ENCODE data around the gene PHF20. TPM values are rescaled to one million over a fixed set of nuclear protein-coding genes. Genes with fewer than 3 reads are reported as not detected.
A peak's percentile ranks its signal among the peaks of the same experiment; 100 is the strongest.
"Not testable (repeated sequence)": the region's sequence is repeated elsewhere in the genome, so short reads cannot be mapped to it uniquely, and the experiment has no call there.

PHF20 gene
- total RNA-seq, 1 experiment from 2014 or later, result 65.8 TPM

- TF ChIP-seq E2F5 (CRISPR knock-in tag; IDR thresholded peaks at IDR 0.05) (peak; percentile 92), ARID4B (CRISPR knock-in tag; IDR thresholded peaks at IDR 0.05; ENCODE audit: borderline replicate concordance) (peak; percentile 69; the same call in 1 of the 2 replicates), GABPB1 (CRISPR knock-in tag; IDR thresholded peaks at IDR 0.05) (peak; percentile 78), GTF2I (CRISPR knock-in tag; conservative IDR thresholded peaks at IDR 0.05) (no peak), FOXJ3 (CRISPR knock-in tag; IDR thresholded peaks at IDR 0.05; ENCODE audit: borderline replicate concordance) (no peak), ZNF396 (CRISPR knock-in tag; IDR thresholded peaks at IDR 0.05; ENCODE audit: borderline replicate concordance) (no peak), HMGA2 (CRISPR knock-in tag; IDR thresholded peaks at IDR 0.05) (no peak), PRRX2 (CRISPR knock-in tag; IDR thresholded peaks at IDR 0.05) (no peak), FOXP4 (CRISPR knock-in tag; IDR thresholded peaks at IDR 0.05) (no peak; the same call in 1 of the 2 replicates), AR (CRISPR knock-in tag; IDR thresholded peaks at IDR 0.05) (no peak), ELF4 (CRISPR knock-in tag; IDR thresholded peaks at IDR 0.05; ENCODE audit: low read depth) (0 out of 2 replicates have a peak, but pooled peaks have one; percentile 44), SMAD3 (CRISPR knock-in tag; IDR thresholded peaks at IDR 0.05; ENCODE audit: borderline replicate concordance) (peak; percentile 91; the same call in 1 of the 2 replicates), ETV6 (CRISPR knock-in tag; IDR thresholded peaks at IDR 0.05) (peak; percentile 65; the same call in 1 of the 2 replicates), CREM (CRISPR knock-in tag; IDR thresholded peaks at IDR 0.05) (peak; percentile 63; the same call in 1 of the 2 replicates), ZNF317 (CRISPR knock-in tag; IDR thresholded peaks at IDR 0.05; ENCODE audit: borderline replicate concordance, low read depth) (peak; percentile 50; the same call in 1 of the 2 replicates), PREB (CRISPR knock-in tag; IDR thresholded peaks at IDR 0.05; ENCODE audit: borderline replicate concordance) (0 out of 2 replicates have a peak, but pooled peaks have one; percentile 34), FOXK1 (CRISPR knock-in tag; IDR thresholded peaks at IDR 0.05) (peak; percentile 77)
- TF ChIP-seq, protein P1, sequence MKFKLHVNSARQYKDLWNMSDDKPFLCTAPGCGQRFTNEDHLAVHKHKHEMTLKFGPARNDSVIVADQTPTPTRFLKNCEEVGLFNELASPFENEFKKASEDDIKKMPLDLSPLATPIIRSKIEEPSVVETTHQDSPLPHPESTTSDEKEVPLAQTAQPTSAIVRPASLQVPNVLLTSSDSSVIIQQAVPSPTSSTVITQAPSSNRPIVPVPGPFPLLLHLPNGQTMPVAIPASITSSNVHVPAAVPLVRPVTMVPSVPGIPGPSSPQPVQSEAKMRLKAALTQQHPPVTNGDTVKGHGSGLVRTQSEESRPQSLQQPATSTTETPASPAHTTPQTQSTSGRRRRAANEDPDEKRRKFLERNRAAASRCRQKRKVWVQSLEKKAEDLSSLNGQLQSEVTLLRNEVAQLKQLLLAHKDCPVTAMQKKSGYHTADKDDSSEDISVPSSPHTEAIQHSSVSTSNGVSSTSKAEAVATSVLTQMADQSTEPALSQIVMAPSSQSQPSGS (CRISPR knock-in tag; IDR thresholded peaks at IDR 0.05; ENCODE audit: borderline replicate concordance, low read depth), result peak; percentile 51; the same call in 1 of the 2 replicates
- TF ChIP-seq, protein P2, sequence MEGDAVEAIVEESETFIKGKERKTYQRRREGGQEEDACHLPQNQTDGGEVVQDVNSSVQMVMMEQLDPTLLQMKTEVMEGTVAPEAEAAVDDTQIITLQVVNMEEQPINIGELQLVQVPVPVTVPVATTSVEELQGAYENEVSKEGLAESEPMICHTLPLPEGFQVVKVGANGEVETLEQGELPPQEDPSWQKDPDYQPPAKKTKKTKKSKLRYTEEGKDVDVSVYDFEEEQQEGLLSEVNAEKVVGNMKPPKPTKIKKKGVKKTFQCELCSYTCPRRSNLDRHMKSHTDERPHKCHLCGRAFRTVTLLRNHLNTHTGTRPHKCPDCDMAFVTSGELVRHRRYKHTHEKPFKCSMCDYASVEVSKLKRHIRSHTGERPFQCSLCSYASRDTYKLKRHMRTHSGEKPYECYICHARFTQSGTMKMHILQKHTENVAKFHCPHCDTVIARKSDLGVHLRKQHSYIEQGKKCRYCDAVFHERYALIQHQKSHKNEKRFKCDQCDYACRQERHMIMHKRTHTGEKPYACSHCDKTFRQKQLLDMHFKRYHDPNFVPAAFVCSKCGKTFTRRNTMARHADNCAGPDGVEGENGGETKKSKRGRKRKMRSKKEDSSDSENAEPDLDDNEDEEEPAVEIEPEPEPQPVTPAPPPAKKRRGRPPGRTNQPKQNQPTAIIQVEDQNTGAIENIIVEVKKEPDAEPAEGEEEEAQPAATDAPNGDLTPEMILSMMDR (IDR thresholded peaks at IDR 0.05), result no peak
Observed at GRCh38 chr20:35771689-35772562, at the start of gene PHF20 (continued).

GRCh38 chr20:35723275-35723639, 48.6 kb upstream of the PHF20 start:
- CTCF ChIA-PET; H3K27me3 Mint-ChIP-seq (ENCODE audit: low read depth); H3K27ac Mint-ChIP-seq: not testable (repeated sequence)

More at GRCh38 chr20:35723275-35723639, 48.6 kb upstream of the PHF20 start:
- not testable (repeated sequence) for H3K4me3 Mint-ChIP-seq; ATAC-seq; DNase-seq (ENCODE audit: low spot score); H3K4me1 Mint-ChIP-seq; H3K9me3 Mint-ChIP-seq
- H3K36me3 Mint-ChIP-seq, result peaks cover 85% of the 10 kb centered on the region
- POLR2A ChIA-PET, result interaction anchor here (0.6 kb wide), 1 partner anchor 21 kb away, joined by 3 read pairs; no protein-coding TSS in a partner anchor
